NB4 (cell line): ENCODE data around the gene STX16.
A peak's percentile ranks its signal among the peaks of the same experiment; 100 is the strongest.
"Not testable (repeated sequence)": the region's sequence is repeated elsewhere in the genome, so short reads cannot be mapped to it uniquely, and the experiment has no call there.

Experiments used
- DNase-seq: peaks from one replicate; pipeline ENCODE4 v3.0.0; 2010; ENCODE audit warnings: low read depth
- H3K4me3 ChIP-seq: one replicate; pipeline ENCODE4 v1.5.1; 2011; ENCODE audit warnings: mild to moderate bottlenecking, low read depth, low read length, moderate library complexity
- CTCF ChIP-seq: IDR thresholded peaks from one replicate; pipeline ENCODE4 v1.5.1; 2012; ENCODE audit warnings: low read depth, low read length
- MAX ChIP-seq: IDR thresholded peaks from 2 replicates; pipeline ENCODE4 v1.6.1; 2011; ENCODE audit warnings: low read depth, low read length
- MYC ChIP-seq: IDR thresholded peaks from 2 replicates; pipeline ENCODE4 v1.6.1; 2011; ENCODE audit warnings: low read depth, low read length
- POLR2A ChIP-seq: IDR thresholded peaks from 2 replicates; pipeline ENCODE4 v1.6.1; 2011; ENCODE audit warnings: mild to moderate bottlenecking; ENCODE audit not compliant: insufficient read length; ENCODE audit errors: extremely low read depth

STX16 gene

GRCh38 chr20:58646257-58646656 lies 4.8 kb upstream of the STX16 start:
- no peak for DNase-seq
- no peak for TF ChIP-seq CTCF
- TF ChIP-seq POLR2A, result no peak
- TF ChIP-seq MAX, result no peak
- no peak for TF ChIP-seq MYC
- no peak overlapping the region for H3K4me3 ChIP-seq

DNA sequence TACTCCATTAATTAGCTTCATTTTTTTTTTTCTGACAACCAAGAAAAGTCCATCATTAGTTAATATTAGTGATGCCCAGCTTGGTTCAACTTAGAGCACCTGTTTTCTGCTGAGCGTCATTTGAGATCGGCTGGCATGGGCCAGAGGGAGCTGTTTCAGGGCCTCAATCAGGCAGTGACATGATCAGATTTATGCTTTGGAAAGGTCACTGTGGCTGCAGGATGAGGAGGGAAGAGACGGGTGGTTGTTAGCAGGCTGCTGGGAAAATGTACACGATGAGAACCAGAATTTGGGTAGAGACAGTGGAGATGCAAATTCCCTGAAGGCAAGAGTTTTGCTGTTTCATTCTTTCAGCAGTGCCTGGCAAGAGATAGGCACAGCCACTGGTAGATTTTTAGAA lies 4.4 kb upstream of the STX16 start:
- TF ChIP-seq POLR2A, result no peak
- TF ChIP-seq MAX, result no peak
- no peak for TF ChIP-seq CTCF
- TF ChIP-seq MYC, result no peak
- no peak overlapping the region for H3K4me3 ChIP-seq
- no peak for DNase-seq

GRCh38 chr20:58647162-58647795 lies 3.8 kb upstream of the STX16 start:
- H3K4me3 ChIP-seq, result no peak overlapping the region
- DNase-seq, result peak; percentile 24
- no peak for TF ChIP-seq CTCF
- no peak for TF ChIP-seq MAX
- TF ChIP-seq POLR2A, result no peak

DNA sequence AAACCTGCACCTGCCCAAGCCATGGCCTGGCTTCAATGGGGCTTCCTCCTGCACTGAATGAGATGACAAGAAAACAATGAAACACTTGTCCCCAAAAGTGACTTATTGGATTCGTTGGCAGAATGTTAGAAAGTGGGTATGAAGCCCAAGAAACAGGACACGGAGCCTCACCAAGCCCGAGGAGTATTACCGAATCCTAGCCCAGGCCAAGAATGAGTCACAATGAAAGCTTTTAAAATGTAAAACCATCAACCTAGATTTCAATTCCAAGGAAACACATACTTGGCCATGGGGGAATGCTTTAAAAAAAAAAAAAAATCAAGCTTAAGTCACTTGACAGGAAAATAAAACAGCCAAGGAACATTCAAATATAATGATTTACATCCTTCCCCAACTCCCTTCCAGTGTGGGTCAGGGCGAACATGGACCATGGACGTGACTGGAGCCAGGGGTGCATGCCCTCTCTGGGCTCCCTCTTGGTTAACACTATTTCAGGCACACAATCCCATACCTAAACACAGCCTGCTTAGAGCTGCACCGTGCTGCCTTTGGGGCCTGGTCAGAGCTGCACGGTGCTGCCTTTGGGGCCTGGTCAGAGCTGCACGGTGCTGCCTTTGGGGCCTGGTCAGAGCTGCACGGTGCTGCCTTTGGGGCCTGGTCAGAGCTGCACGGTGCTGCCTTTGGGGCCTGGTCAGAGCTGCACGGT lies 3.1 kb upstream of the STX16 start:
- H3K4me3 ChIP-seq, result no peak overlapping the region
- no peak for DNase-seq
- no peak for TF ChIP-seq POLR2A
- TF ChIP-seq MAX, result no peak
- no peak for TF ChIP-seq MYC
- no peak for TF ChIP-seq CTCF

GRCh38 chr20:58648502-58648825 lies 2.6 kb upstream of the STX16 start:
- not testable (repeated sequence) for H3K4me3 ChIP-seq, DNase-seq

DNA sequence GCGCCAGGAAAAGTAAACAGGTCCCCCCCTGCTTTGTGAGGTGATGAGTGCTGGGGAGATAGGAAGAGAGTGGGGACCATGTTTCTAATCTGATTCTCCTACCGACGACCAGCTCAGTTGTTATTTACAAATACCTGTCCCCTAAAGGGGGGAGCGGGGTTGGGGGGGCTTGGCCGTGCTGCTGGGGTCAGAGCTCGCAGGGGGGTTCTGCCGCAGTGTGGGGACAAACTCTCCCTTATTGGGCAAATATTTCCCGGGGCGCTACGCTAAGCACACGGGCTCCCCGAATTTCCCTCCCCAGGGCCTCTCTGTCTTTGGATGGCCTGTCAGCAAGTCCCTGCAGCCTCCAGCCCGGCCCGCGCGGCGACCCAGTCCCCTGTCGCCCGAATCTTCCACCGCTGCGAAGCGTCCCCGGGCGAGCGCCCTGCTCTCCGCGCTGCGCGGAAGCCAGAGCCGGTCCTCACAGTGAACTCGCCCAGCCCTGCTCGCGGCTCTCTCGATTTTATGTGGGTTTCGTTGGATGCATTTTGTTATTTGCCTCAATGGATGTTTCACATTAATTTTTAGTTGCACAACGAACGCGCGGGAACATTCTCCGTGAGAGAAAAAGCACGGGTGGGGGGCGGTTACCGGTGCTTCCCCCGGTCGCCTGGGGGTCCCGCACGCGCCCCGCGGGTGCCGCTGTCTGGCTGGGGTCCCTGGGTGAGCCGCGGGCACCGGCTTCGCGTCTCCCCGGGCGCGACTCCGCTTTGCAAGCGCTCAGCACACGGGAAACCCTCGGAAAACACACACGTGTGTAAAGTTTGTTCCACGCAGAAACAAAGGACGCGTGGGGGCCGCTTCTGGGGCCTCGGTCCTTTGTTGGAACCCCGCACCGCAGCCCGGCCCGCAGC lies 1.5 kb upstream of the STX16 start:
- TF ChIP-seq MYC, result no peak
- no peak for TF ChIP-seq CTCF
- no peak for TF ChIP-seq POLR2A
- no peak for TF ChIP-seq MAX
- H3K4me3 ChIP-seq, result no peak overlapping the region
- DNase-seq, result no peak
